ENCODE results near the gene SRI.

SRI gene

GRCh38 chr7:88224601-88225275, 4.9 kb upstream of the SRI start:
- peak; percentile 31 for DNase-seq

- DNase-seq, result no peak
These were observed 3.4 kb upstream of the SRI start for GRCh38 chr7:88223265-88223664.

- DNase-seq, result peak; percentile 35
These were observed 817 bp downstream of the SRI start for GRCh38 chr7:88218836-88219605.

GRCh38 chr7:88218429-88218745, 1.5 kb downstream of the SRI start:
- no peak for DNase-seq

- no peak for DNase-seq
These were observed 2.0 kb downstream of the SRI start for GRCh38 chr7:88217675-88218428.

GRCh38 chr7:88216276-88216675, 3.6 kb downstream of the SRI start:
- no peak for DNase-seq

- DNase-seq, result no peak
These were observed 4.5 kb downstream of the SRI start for GRCh38 chr7:88215295-88215694.

- no peak for DNase-seq
These were observed 5.4 kb downstream of the SRI start for GRCh38 chr7:88214456-88214855.

- DNase-seq, result no peak
These were observed 6.9 kb downstream of the SRI start for GRCh38 chr7:88212918-88213317.

- DNase-seq, result no peak
These were observed 11.3 kb downstream of the SRI start for GRCh38 chr7:88208521-88208920.

GRCh38 chr7:88206254-88206653, 13.6 kb downstream of the SRI start:
- DNase-seq, result no peak

GRCh38 chr7:88205179-88205578, 14.7 kb downstream of the SRI start:
- DNase-seq, result no peak

- no peak for DNase-seq
These were observed 15.2 kb downstream of the SRI start for GRCh38 chr7:88204525-88205110.

GRCh38 chr7:88203401-88203800, 16.4 kb downstream of the SRI start:
- DNase-seq, result no peak

GRCh38 chr7:88202799-88203198, 17.0 kb downstream of the SRI start:
- no peak for DNase-seq

- no peak for DNase-seq
These were observed 17.6 kb downstream of the SRI start for GRCh38 chr7:88202278-88202677.

- DNase-seq, result no peak
These were observed 18.5 kb downstream of the SRI start for GRCh38 chr7:88201305-88201704.

GRCh38 chr7:88200789-88201188, 19.0 kb downstream of the SRI start:
- DNase-seq, result no peak

- DNase-seq, result no peak
These were observed 19.6 kb downstream of the SRI start for GRCh38 chr7:88200261-88200660.

- no peak for DNase-seq
These were observed 27.9 kb downstream of the SRI start for GRCh38 chr7:88191911-88192310.

- no peak for DNase-seq
These were observed 34.2 kb downstream of the SRI start for GRCh38 chr7:88185650-88186049.

- peak; percentile 21 for DNase-seq
These were observed 35.0 kb downstream of the SRI start for GRCh38 chr7:88184848-88185304.

GRCh38 chr7:88183051-88183450, 36.8 kb downstream of the SRI start:
- DNase-seq, result no peak

- no peak for DNase-seq
These were observed 43.6 kb downstream of the SRI start for GRCh38 chr7:88176190-88176589.

Measured in fibroblast of upper back skin (primary cell).